HCT116 (cell line): ENCODE measurements around the gene PCTP. TPM values are rescaled to one million over a fixed set of nuclear protein-coding genes. Genes with fewer than 3 reads are reported as not detected.

Experiments
- ATAC-seq: fragments of 200-7000 bp; cut with Tn5 transposase; 2 replicates; pipeline ENCODE4 v1.9.1; 2020; ENCODE audit warnings: mild to moderate bottlenecking, moderate library complexity
- BruUV-seq: library from RNA; stranded (reverse); fragments of 400-500 nt; replicated peaks from 2 replicates; lab custom pipeline; 2021; lab: Mats Ljungman, UMichigan
- CTCF ChIA-PET: fragments of 300-600 bp; sonication (Branson Sonifier 250); formaldehyde crosslinking; loops from one replicate; lab custom pipeline; 2021; ENCODE audit warnings: antibody characterized with exemption; lab: Charles Lee
- POLR2A ChIA-PET: fragments of 300-600, 350-600 bp; sonication (Branson Sonifier 250); formaldehyde crosslinking; loops from one replicate; lab custom pipeline; 2021; ENCODE audit warnings: antibody characterized with exemption; lab: Charles Lee
- RAD21 ChIA-PET, 2 experiments: fragments of 300-600 bp; sonication (Branson Sonifier 250); formaldehyde crosslinking; loops; one replicate each; lab custom pipeline; 2023; ENCODE audit warnings: low total read pairs in 2 of 2; ENCODE audit not compliant: uncharacterized antibody in 2 of 2, unreplicated experiment in 2 of 2, low non-redundant PET in 1 of 2; lab: Charles Lee
- DNase-seq: peaks from one replicate; pipeline ENCODE4 v3.0.0-alpha.2; 2010; ENCODE audit warnings: low read depth, low spot score
- H2AFZ ChIP-seq: fragments of 200-600 bp; shearing (Covaris generic), sonication (generic); 2 replicates; pipeline ENCODE4 v1.6.1; 2017; ENCODE audit warnings: low read depth, mixed run types, mixed read lengths, antibody characterized with exemption, low read length; ENCODE audit not compliant: poor library complexity, severe bottlenecking
- H3K27ac ChIP-seq: 2 replicates; pipeline ENCODE4 v1.5.1; 2012; ENCODE audit warnings: low read depth, low read length
- H3K27me3 ChIP-seq: fragments of 200-600 bp; sonication (generic); 2 replicates; pipeline ENCODE4 v1.6.1; 2016; ENCODE audit warnings: mixed run types, low read length, mixed read lengths; ENCODE audit not compliant: insufficient read depth
- H3K36me3 ChIP-seq, 2 experiments: fragments of 200-500 bp in 1 of 2; fragments of 200-600 bp in 1 of 2; sonication (Bioruptor generic) in 1 of 2; sonication (generic) in 1 of 2; 2 replicates each; pipeline versions ENCODE4 v1.5.1 to v1.6.1; 2014 to 2016; ENCODE audit warnings: low read length in 2 of 2, inconsistent platforms in 1 of 2, mixed read lengths in 1 of 2, mixed run types in 1 of 2; ENCODE audit not compliant: insufficient read depth in 2 of 2, control insufficient read depth in 1 of 2
- H3K4me1 ChIP-seq, 2 experiments: fragments of 200-600 bp in 1 of 2; sonication (generic) in 1 of 2; 2 replicates each; pipeline versions ENCODE4 v1.5.1 to v1.6.1; 2012 to 2017; ENCODE audit warnings: low read length in 2 of 2, inconsistent platforms in 1 of 2, mild to moderate bottlenecking in 1 of 2, mixed read lengths in 1 of 2, mixed run types in 1 of 2, moderate library complexity in 1 of 2; ENCODE audit not compliant: insufficient read depth in 2 of 2, control insufficient read depth in 1 of 2
- H3K4me2 ChIP-seq: fragments of 200-600 bp; sonication (generic); 2 replicates; pipeline ENCODE4 v1.6.1; 2017; ENCODE audit warnings: mixed run types, low read length, mixed read lengths
- H3K4me3 ChIP-seq, 2 experiments: fragments of 200-600 bp in 1 of 2; sonication (generic) in 1 of 2; replicated peaks in 1 of 2; 2 replicates each; pipeline ENCODE4 v1.5.1; 2011 to 2016; ENCODE audit warnings: low read length in 2 of 2, control low read depth in 1 of 2, low read depth in 1 of 2, mild to moderate bottlenecking in 1 of 2, mixed read lengths in 1 of 2, mixed run types in 1 of 2
- H3K79me2 ChIP-seq: fragments of 200-600 bp; sonication (generic); 2 replicates; pipeline ENCODE4 v1.6.1; 2017; ENCODE audit warnings: mild to moderate bottlenecking, mixed run types, low read length, moderate library complexity, mixed read lengths; ENCODE audit not compliant: insufficient read depth
- H3K9ac ChIP-seq: fragments of 200-600 bp; sonication (generic); 2 replicates; pipeline ENCODE4 v1.6.1; 2016; ENCODE audit warnings: low read length, mixed read lengths
- H3K9me2 ChIP-seq: fragments of 200-600 bp; sonication (generic), shearing (Covaris generic); 2 replicates; pipeline ENCODE4 v1.6.1; 2017; ENCODE audit warnings: mixed run types, mild to moderate bottlenecking, moderate library complexity; ENCODE audit not compliant: insufficient read depth
- H3K9me3 ChIP-seq, 2 experiments: fragments of 200-500 bp in 1 of 2; fragments of 200-600 bp in 1 of 2; sonication (Bioruptor generic) in 1 of 2; sonication (generic) in 1 of 2; 2 replicates each; pipeline ENCODE4 v1.6.1; 2014 to 2017; ENCODE audit warnings: low read length in 2 of 2, mixed read lengths in 2 of 2, inconsistent platforms in 1 of 2, low read depth in 1 of 2, mild to moderate bottlenecking in 1 of 2, mixed run types in 1 of 2, moderate library complexity in 1 of 2; ENCODE audit not compliant: control insufficient read depth in 1 of 2, insufficient read depth in 1 of 2
- H4K20me1 ChIP-seq: fragments of 200-600 bp; sonication (generic), shearing (Covaris generic); 2 replicates; pipeline ENCODE4 v1.6.1; 2017; ENCODE audit warnings: mixed run types, mild to moderate bottlenecking, moderate library complexity; ENCODE audit not compliant: insufficient read depth
- CBX3 ChIP-seq: IDR thresholded peaks from 2 replicates; pipeline ENCODE4 v1.6.1; 2012; ENCODE audit warnings: low read depth
- CEBPB ChIP-seq: IDR thresholded peaks from 2 replicates; pipeline ENCODE4 v1.6.1; 2012; ENCODE audit warnings: low read depth
- CTCF ChIP-seq, 3 experiments: fragments of 200-600 bp in 1 of 3; sonication (generic) in 1 of 3; IDR thresholded peaks in 2 of 3; conservative IDR thresholded peaks in 1 of 3; 2 replicates each; pipeline ENCODE4 v1.5.1; 2012 to 2017; ENCODE audit warnings: low read depth in 2 of 3, low read length in 2 of 3, antibody characterized with exemption in 1 of 3, borderline replicate concordance in 1 of 3, control low read depth in 1 of 3, mild to moderate bottlenecking in 1 of 3, mixed read lengths in 1 of 3, mixed run types in 1 of 3, moderate library complexity in 1 of 3; ENCODE audit not compliant: insufficient read depth in 1 of 3
- ELF1 ChIP-seq: IDR thresholded peaks from 2 replicates; pipeline ENCODE4 v1.6.1; 2012; ENCODE audit warnings: low read depth, borderline replicate concordance
- EZH2phosphoT487 ChIP-seq: fragments of 200-600 bp; IDR thresholded peaks from 2 replicates; pipeline ENCODE4 v1.6.1; 2018; ENCODE audit warnings: antibody characterized with exemption, borderline replicate concordance
- FOSL1 ChIP-seq: IDR thresholded peaks from 2 replicates; pipeline ENCODE4 v1.6.1; 2012; ENCODE audit warnings: low read depth
- MAX ChIP-seq: IDR thresholded peaks from 2 replicates; pipeline ENCODE4 v1.6.1; 2012
- POLR2AphosphoS5 ChIP-seq: IDR thresholded peaks from 2 replicates; pipeline ENCODE4 v1.6.1; 2011; ENCODE audit warnings: mild to moderate bottlenecking, low read depth, low read length, moderate library complexity
- RAD21 ChIP-seq: IDR thresholded peaks from 2 replicates; pipeline ENCODE4 v1.6.1; 2012; ENCODE audit warnings: low read depth, mild to moderate bottlenecking
- REST ChIP-seq: IDR thresholded peaks from 2 replicates; pipeline ENCODE4 v1.6.1; 2012; ENCODE audit warnings: low read depth
- SP1 ChIP-seq: IDR thresholded peaks from 2 replicates; pipeline ENCODE4 v1.6.1; 2012; ENCODE audit warnings: low read depth
- TCF7L2 ChIP-seq: IDR thresholded peaks from 2 replicates; pipeline ENCODE4 v1.7.0; 2011; ENCODE audit warnings: borderline replicate concordance, inconsistent platforms; ENCODE audit not compliant: insufficient read depth, insufficient read length; ENCODE audit errors: extremely low read depth
- ZFX ChIP-seq: fragments of 450-650 bp; IDR thresholded peaks from 2 replicates; pipeline ENCODE4 v1.6.1; 2017
- ZNF274 ChIP-seq: fragments of 200-500 bp; sonication (Bioruptor generic); IDR thresholded peaks from 2 replicates; pipeline ENCODE4 v1.6.1; 2014; ENCODE audit warnings: mild to moderate bottlenecking, low read depth, low read length, inconsistent platforms
- intact Hi-C: fragments of 100-400 bp; cut with micrococcal nuclease; formaldehyde crosslinking; loops from 2 replicates; pipeline ENCODE4 v1.10.0; 2022
- total RNA-seq: library from RNA; stranded (reverse); gene quantifications from one replicate; pipeline ENCODE4 v1.2.1, GENCODE V29; 2021; ENCODE audit not compliant: unreplicated experiment

Gene PCTP
- total RNA-seq, 1 experiment from 2014 or later = 16.3 TPM

- CTCF ChIA-PET = no interaction called here
- no peak overlapping the region for H3K4me3 ChIP-seq
- no peak overlapping the region for H3K27ac ChIP-seq
- no peak for DNase-seq
- no peak for ATAC-seq
- H3K27me3 ChIP-seq = no peaks in the 10 kb centered on the region
- TF ChIP-seq CTCF (IDR thresholded peaks at IDR 0.05 in 2 of 3, conservative IDR thresholded peaks at IDR 0.05 in 1 of 3; ENCODE audit: borderline replicate concordance in 1 of 3, insufficient read depth in 1 of 3, low read depth in 2 of 3, low read length in 2 of 3) = no peak
- TF ChIP-seq SP1 = no peak
- TF ChIP-seq RAD21 = no peak
- TF ChIP-seq REST = no peak
- TF ChIP-seq ZNF274 = no peak
- TF ChIP-seq FOSL1 = no peak
- no peak for TF ChIP-seq POLR2AphosphoS5
- no peak for TF ChIP-seq EZH2phosphoT487
- no peak for TF ChIP-seq CBX3
- TF ChIP-seq ZFX = no peak
- no peak for TF ChIP-seq CEBPB
- TF ChIP-seq ELF1 = no peak
- no peak for TF ChIP-seq MAX
- TF ChIP-seq TCF7L2 = no peak
- TF ChIP-seq, all 23 proteins: peak for 0
- RAD21 ChIA-PET = no interaction called here
- POLR2A ChIA-PET = no interaction called here
- H3K9me3 ChIP-seq = no peaks in the 10 kb centered on the region
- H2AFZ ChIP-seq = no peak overlapping the region
- no peaks in the 10 kb centered on the region for H3K9me2 ChIP-seq
- H3K79me2 ChIP-seq = no peaks in the 10 kb centered on the region
- H3K4me1 ChIP-seq = no peaks in the 10 kb centered on the region
- no peak overlapping the region for H3K9ac ChIP-seq
- H3K4me2 ChIP-seq = no peak overlapping the region
- no peaks in the 10 kb centered on the region for H3K36me3 ChIP-seq
- BruUV-seq = no TSS peak
- intact Hi-C loops = loop anchor here (10.0 kb wide), 1 partner anchor 1027 kb away; no protein-coding TSS in a partner anchor
- H4K20me1 ChIP-seq = no peaks in the 10 kb centered on the region
Measured at GRCh38 chr17:55758171-55758570, 7.3 kb downstream of the PCTP start.
